GM19328 (cell line): ENCODE results near the gene CCDC184.
"Not testable (repeated sequence)": the region's sequence is repeated elsewhere in the genome, so short reads cannot be mapped to it uniquely, and the experiment has no call there.

Source experiments
- ATAC-seq: cut with Tn5 transposase; IDR thresholded peaks from one replicate; pipeline ENCODE4 v1.9.1; 2021; ENCODE audit warnings: mild to moderate bottlenecking, moderate library complexity; ENCODE audit not compliant: unreplicated experiment

Gene CCDC184

DNA sequence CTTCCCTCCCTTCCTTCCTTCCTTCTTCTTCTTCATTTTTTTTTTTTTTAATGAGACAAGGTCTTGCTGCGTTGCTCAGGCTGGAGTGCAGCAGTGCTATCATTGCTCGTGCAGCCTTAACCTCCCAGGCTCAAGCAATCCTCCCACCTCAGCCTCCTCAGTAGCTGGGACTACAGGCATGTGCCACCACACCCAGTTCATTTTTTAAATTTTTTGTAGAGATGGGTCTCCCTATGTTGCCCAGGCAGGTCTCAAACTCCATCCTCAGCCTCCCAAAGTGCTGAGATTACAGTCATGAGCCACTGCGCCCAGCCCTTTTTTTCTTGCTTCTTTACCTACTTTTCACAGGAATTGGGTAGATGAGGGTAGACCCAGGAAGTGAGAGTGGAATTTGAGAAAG, 18.1 kb downstream of the CCDC184 start:
- ATAC-seq = no peak

DNA sequence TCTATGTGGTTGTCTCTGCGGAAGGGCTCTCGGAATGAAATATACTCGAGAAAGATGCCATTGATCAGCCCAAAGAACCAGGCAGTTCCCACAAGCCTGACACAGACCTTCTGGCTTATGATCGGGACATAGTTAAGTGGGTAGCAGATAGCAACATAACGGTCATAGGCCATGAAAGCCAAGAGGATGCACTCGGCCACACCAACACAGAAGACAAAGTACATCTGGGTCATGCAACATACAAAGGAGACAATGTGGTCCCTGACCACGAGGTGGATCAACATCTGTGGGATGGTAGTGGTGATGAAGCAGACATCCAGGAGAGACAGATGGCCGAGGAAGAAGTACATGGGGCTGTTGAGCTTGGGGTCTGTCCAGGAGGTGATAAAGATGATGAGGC, 19.3 kb downstream of the CCDC184 start:
- ATAC-seq = no peak

DNA sequence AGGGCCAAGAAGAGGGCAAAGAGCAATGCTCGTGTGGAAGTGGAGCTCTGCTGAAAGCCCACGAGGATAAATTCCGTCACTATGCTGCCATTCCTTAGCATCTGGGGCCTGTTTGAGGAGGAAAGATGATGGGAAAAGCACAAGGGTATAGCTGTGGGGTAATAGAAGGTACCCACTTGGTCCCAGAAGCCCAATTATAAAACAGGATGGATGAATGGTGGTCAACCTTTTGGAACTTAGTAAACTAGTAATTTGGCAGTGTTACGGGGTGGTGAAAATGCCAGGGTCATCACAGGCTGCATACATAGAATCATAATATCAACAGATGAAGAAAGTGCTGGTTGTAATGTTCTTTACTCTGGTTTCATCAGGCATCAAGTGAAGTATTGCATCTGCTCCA, 19.7 kb downstream of the CCDC184 start, which contains the start of gene OR10AD1:
Gene OR10AD1, minus strand, starts transcription at position 101 of the 400 bp plus-strand sequence. Its CDS starts 0 bp downstream, at position 101.
- ATAC-seq = no peak

DNA sequence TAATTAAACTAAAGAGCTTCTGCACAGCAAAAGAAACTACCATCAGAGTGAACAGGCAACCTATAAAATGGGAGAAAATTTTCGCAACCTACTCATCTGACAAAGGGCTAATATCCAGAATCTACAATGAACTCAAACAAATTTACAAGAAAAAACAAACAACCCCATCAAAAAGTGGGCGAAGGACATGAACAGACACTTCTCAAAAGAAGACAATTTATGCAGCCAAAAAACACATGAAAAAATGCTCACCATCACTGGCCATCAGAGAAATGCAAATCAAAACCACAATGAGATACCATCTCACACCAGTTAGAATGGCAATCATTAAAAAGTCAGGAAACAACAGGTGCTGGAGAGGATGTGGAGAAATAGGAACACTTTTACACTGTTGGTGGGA, 26.1 kb downstream of the CCDC184 start:
- ATAC-seq = not testable (repeated sequence)

DNA sequence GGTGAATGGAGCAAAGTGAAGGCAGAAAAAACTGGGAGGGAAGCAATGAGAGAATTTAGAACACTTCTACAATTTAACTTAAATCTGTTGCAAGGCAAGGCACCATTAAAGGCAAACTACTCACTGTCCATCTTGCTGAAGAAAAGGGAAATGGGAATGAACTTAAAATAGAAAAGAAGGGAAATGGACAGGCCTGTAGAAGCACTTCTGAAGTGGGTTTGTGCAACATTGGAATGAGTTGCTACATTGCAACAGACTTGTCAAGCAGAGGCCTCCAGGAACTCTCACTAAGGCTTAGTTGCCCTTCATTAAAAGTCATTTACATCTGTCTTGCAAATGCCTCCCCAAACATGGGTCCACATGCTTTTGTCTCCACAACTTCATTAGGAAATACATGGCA, 33.3 kb downstream of the CCDC184 start:
- ATAC-seq = no peak

DNA sequence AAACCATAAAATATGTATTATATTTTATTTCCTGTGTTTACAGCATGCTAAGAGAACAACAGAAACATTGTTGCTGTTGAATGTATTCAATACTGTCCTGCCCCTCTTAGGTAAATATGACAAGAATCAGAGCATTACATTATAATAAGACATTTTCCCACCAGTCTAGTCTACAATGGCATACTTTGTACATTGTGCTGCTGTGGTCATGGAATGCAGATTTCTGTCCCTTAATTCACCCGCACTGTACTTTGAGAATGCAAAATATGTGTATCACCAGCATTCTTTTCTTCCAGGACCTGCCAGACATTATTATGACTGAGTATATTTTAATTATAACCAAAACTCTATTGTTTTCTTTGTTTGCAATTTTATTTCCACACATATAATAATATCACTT, 36.2 kb downstream of the CCDC184 start:
- ATAC-seq = no peak

DNA sequence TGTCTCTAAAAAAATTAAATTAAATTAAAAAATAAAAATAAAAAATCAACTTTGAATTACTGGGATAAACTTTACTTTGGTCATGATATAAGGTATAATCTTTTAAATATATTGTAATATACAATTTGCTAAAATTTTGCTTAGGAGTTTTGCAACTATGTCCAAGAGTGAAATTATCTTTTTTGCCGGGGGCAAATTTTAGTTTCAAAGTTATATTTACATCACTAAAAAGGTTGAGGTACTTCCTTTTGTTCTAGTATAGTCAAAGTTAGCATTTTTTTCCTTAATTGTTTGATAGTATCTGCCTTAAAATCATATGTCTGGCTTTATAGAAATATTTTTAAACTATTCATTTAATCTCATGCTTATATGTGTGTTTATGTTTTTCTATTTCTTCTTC, 37.3 kb downstream of the CCDC184 start:
- no peak for ATAC-seq

DNA sequence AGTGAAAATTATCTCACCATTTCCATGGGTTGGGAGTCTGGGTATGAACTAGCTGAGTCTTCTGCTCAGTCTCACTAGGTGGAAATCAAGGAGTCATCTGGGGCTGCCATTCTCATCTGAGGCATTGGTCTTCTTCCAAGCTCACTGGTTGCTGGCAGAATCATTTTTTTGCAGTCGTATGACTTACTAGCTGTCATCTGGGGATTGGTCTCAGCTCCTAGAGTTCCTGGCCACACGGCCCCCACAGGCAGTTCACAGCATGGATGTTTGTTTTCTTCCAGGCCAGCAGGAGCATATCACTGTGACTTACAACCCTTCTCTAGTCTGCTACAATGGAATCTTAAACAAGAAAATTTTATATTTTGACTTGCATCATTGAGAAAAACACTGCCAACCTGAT, 38.2 kb downstream of the CCDC184 start:
- ATAC-seq = no peak

DNA sequence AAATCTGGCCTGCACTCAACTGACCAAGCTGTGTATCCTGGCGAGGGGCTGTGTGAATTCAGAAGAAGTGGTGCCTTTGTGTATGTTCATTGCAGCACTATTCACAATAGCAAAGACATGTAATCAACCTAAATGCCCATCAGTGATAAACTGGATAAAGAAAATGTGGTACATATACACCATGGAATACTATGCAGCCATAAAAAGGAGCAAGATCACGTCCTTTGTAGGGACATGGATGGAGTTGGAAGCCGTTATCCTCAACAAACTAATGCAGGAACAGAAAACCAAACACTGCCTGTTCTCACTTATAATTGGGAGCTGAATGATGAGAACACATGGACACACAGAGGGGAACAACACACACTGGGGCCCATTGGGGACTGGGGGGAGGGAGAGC, 41.1 kb downstream of the CCDC184 start:
- not testable (repeated sequence) for ATAC-seq

DNA sequence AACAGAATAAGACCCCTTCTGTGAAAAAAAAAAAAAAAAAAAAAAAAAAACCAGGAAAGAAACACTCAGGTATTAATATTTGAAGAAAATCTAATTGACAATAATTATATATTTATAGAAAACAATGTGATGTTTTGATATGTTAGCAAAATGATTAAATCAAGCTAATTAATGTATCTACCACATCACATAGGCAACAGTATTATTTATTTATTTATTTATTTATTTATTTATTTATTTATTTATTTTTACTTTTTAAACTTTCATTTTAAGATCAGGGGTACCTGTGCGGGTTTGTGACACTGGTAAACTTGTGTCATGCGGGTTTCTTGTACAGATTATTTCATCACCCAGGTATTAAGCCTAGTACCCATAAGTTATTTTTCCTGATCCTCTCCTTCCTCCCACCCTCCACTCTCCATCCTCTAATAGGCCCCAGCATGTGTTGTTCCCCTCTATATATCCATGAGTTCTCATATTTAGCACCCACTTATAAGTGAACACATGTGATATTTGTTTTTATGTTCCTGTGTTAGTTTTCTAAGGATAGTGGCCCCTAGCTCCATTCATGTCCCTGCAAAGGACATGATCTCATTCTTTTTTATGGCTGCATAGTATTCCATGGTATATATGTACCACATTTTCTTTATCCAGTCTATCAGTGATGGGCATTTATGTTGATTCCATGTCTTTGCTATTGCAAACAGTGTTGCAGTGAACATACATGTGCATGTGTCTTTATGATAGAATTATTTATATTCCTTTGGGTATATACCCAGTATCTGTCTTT, 47.9 kb downstream of the CCDC184 start:
- not testable (repeated sequence) for ATAC-seq
